Measurements from ENCODE around the gene SLC3A2.

The SLC3A2 gene

DNA sequence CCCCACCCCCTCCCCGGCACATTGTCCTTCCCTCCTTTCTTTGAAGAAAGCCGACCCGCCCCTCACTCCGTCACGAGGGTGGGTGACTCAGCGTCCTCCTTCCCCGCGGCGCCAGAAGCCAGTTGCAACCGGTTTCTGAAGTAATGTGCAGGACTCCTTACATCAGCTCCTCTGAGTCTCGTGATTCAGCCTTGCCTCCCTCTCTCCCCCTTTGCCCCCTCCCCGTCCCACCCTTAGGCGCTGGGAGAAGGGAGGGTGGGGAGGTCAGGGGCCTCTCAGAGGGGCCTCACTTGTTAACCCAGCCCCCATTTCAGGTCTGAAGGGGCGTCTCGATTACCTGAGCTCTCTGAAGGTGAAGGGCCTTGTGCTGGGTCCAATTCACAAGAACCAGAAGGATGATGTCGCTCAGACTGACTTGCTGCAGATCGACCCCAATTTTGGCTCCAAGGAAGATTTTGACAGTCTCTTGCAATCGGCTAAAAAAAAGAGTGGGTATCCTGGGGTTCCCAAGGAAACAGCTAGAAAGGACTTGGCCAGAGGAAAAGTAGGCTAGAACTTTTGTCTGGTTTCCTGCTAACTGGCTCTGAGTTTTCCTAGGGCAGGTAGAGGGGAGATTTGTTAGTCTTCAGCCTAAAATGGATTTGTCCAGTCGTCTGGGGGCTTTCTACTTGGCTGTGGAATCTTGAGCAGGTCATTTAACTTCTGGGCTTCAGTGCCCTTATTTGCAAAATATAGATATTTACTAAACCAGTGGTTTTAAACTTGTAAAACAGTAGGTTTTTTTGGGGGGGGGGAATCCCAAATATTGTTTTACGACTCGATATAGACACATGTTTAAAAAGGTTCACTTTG lies 1.1 kb downstream of the SLC3A2 start:
- peak; percentile 95 to 97 for DNase-seq (ENCODE audit: low spot score in 2 of 2)
- no peaks in the 10 kb centered on the region for H3K9me3 ChIP-seq
- H3K36me3 ChIP-seq (replicated peaks), result peaks cover 83% of the 10 kb centered on the region
- peak overlapping the region; percentile 95 for H3K4me3 ChIP-seq
- in situ Hi-C loops (cut with MboI; ENCODE audit: low sequenced_read_pairs), result no loop called here
- H3K27me3 ChIP-seq (ENCODE audit: low read depth), result no peaks in the 10 kb centered on the region
- peaks cover 30% of the 10 kb centered on the region for H3K4me1 ChIP-seq

DNA sequence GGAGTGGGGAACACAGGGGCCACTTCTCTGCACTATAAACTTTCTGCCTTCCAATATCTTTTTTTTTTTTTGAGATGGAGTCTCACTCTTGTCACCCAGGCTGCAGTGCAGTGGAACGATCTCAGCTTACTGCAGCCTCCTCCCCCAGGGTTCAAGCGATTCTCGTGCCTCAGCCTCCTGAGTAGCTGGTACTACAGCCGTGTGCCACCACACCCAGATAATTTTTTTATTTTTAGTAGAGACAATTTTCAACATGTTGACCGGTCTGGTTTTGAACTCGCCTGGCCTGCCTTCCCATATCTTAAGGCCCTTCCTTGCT lies 1.7 kb downstream of the SLC3A2 start:
- Histone ChIP-seq H3K4me1 (peaks cover 30% of the 10 kb centered on the region), H3K36me3 (replicated peaks) (peaks cover 85% of the 10 kb centered on the region)

DNA sequence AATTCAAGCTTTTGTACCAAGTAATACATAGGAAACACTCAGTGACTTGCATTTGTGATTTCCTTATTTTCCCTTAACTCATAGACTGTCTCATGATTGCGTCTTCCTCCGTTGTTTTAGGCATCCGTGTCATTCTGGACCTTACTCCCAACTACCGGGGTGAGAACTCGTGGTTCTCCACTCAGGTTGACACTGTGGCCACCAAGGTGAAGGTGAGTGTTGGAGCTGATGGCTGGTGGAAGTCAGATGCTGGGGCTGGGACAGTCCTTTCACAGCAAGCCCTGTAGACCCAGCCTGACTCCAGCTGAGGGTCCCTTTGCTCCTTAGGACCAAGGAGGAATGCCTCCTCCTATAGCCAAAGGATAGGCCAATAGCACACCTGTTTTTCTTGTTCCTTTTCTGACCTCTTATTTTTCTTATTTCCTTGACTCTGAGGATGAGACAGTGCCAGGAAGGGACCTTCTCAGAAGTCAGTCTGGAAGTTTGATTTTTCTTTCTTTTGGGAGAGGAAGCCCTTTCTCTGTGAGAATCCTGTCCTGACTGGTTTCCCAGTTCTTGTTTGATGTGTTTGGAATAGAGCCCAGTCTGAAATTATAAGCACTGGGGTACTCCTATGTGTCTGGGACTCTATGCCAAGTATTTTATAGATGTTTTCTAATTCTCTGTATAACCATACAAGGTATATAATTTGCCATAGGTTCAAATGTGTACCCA lies 2.2 kb downstream of the SLC3A2 start:
- H3K9me3 ChIP-seq, result no peaks in the 10 kb centered on the region
- peaks cover 85% of the 10 kb centered on the region for H3K36me3 ChIP-seq (replicated peaks)
- in situ Hi-C loops (cut with MboI; ENCODE audit: low sequenced_read_pairs), result no loop called here
- DNase-seq (ENCODE audit: low spot score in 2 of 2), result no peak
- peaks cover 30% of the 10 kb centered on the region for H3K4me1 ChIP-seq
- no peaks in the 10 kb centered on the region for H3K27me3 ChIP-seq (ENCODE audit: low read depth)
- H3K4me3 ChIP-seq, result peak overlapping the region; percentile 95

More for the DNA sequence above, 1.7 kb downstream of the SLC3A2 start:
- in situ Hi-C loops (cut with MboI; ENCODE audit: low sequenced_read_pairs), result no loop called here
- H3K27me3 ChIP-seq (ENCODE audit: low read depth), result no peaks in the 10 kb centered on the region
- H3K4me3 ChIP-seq, result peak overlapping the region; percentile 95
- no peaks in the 10 kb centered on the region for H3K9me3 ChIP-seq
- DNase-seq (ENCODE audit: low spot score in 2 of 2), result no peak

DNA sequence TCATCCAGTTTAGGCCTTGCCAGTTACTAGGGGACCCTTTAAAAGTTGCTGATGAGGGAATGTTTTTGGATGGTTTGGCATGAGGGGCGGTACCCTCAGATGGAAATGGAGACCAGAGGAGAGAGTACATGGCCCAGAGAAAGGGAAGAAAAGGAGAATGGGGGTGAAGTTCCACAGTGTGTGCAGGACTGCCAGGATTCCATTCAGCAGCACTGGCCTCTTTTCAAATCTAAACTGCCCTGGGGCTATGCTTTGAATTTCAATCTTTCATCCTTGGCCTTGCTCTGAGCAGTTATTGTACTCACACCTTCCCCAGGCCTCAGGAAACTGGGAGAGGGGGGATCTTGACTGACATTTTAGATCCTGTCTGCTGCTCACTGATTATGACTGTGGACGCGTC lies 3.0 kb downstream of the SLC3A2 start:
- in situ Hi-C loops (cut with MboI; ENCODE audit: low sequenced_read_pairs), result no loop called here
- Histone ChIP-seq H3K36me3 (replicated peaks) (peaks cover 93% of the 10 kb centered on the region), H3K4me1 (peaks cover 30% of the 10 kb centered on the region), H3K9me3 (no peaks in the 10 kb centered on the region), H3K27me3 (ENCODE audit: low read depth) (no peaks in the 10 kb centered on the region), H3K4me3 (peak overlapping the region; percentile 95)
- peak; percentile 76 to 77 for DNase-seq (ENCODE audit: low spot score in 2 of 2)

DNA sequence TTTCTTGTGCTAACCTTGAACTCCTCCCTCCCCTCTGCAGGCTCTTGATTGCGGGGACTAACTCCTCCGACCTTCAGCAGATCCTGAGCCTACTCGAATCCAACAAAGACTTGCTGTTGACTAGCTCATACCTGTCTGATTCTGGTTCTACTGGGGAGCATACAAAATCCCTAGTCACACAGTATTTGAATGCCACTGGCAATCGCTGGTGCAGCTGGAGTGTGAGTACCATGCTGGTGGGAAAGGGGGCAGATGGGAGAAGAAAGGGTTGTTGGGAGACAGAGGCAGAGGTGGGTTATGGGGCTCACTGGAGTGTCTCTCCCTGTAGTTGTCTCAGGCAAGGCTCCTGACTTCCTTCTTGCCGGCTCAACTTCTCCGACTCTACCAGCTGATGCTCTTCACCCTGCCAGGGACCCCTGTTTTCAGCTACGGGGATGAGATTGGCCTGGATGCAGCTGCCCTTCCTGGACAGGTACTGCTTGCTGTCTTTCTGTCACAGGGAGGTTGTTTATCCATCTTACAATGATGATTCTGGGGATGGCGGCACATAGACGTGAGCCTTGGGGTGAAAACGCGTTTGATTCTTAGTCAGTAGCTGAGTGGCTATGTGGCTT lies 4.5 kb downstream of the SLC3A2 start:
- Histone ChIP-seq H3K4me1 (peaks cover 28% of the 10 kb centered on the region), H3K4me3 (no peak overlapping the region; the same call in 1 of the 2 replicates), H3K9me3 (no peaks in the 10 kb centered on the region), H3K27me3 (ENCODE audit: low read depth) (no peaks in the 10 kb centered on the region), H3K36me3 (replicated peaks) (peaks cover 96% of the 10 kb centered on the region)
- in situ Hi-C loops (cut with MboI; ENCODE audit: low sequenced_read_pairs), result no loop called here
- no peak for DNase-seq (ENCODE audit: low spot score in 2 of 2)

DNA sequence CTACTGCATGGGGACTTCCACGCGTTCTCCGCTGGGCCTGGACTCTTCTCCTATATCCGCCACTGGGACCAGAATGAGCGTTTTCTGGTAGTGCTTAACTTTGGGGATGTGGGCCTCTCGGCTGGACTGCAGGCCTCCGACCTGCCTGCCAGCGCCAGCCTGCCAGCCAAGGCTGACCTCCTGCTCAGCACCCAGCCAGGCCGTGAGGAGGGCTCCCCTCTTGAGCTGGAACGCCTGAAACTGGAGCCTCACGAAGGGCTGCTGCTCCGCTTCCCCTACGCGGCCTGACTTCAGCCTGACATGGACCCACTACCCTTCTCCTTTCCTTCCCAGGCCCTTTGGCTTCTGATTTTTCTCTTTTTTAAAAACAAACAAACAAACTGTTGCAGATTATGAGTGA lies 7.7 kb downstream of the SLC3A2 start:
- in situ Hi-C loops (cut with MboI; ENCODE audit: low sequenced_read_pairs), result no loop called here
- H3K27me3 ChIP-seq (ENCODE audit: low read depth), result no peaks in the 10 kb centered on the region

DNA sequence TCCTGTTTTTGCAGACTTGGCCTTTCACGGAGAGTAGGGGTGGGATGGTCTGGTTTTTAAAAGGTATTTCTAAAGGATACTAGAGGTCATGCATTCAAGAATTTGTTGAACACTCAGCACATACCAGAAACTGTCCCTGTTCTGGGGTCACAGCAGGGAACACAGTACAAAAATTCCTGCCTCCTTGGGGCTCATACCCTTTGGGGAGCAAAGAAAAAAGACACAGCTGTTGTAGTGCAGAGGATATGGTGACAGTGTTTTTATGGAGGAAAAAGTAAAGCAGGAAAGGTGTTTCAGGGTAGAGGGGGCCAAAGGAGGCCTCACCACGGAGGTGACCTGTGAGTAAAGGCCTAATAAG lies 8.4 kb downstream of the SLC3A2 start:
- Histone ChIP-seq H3K9me3 (no peaks in the 10 kb centered on the region), H3K27me3 (ENCODE audit: low read depth) (no peaks in the 10 kb centered on the region), H3K4me1 (peaks cover 17% of the 10 kb centered on the region), H3K4me3 (no peak overlapping the region), H3K36me3 (replicated peaks) (peaks cover 60% of the 10 kb centered on the region)
- in situ Hi-C loops (cut with MboI; ENCODE audit: low sequenced_read_pairs), result no loop called here
- DNase-seq (ENCODE audit: low spot score in 2 of 2), result no peak

More for the DNA sequence above, 7.7 kb downstream of the SLC3A2 start:
- Histone ChIP-seq H3K36me3 (replicated peaks) (peaks cover 67% of the 10 kb centered on the region), H3K4me3 (no peak overlapping the region), H3K9me3 (no peaks in the 10 kb centered on the region), H3K4me1 (peaks cover 21% of the 10 kb centered on the region)
- DNase-seq (ENCODE audit: low spot score in 2 of 2), result no peak

DNA sequence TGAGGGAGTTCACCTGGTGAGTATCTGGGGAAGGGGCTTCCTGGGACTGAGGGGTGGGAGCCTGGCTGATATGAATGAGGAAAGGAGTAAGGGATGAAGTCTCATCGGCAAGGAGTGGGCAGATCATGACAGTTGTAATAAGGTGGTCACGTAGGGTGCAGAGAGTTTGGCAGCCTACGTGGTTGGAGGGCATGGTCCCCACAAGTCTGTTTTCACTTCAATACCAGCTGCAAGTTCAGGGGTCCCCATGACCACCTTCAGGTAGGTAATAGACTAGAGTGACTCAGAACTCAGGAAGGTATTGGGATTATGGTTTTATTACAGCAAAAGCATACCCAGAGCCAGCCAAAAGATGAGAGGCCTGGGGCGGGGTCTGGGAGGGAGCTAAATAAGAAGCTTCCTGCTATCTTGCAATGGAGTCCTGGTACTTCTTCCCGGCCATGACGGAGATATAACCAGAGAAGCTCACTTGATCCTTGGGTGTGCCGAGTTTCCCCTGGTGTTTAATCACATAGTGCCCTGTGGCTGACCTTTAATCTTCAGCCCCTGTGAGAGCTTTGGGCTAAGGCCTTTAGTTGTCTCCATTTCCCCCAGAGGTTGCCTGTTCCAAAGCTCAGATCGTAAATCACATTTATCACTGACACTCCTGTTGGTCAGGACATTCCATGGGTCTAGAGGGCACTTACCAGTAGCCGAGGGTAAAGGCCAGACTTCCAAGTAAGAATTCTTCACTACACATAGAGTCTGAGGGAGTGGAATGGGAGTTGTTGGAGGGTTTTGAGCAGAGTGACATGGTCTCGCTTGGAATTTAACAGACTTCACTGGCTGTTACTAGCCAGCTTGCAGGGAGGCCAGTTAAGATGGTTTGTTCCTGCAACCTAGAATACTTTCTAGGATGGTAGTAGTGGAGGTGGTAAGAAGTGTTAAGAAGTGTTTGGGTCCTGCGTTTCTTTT lies 9.1 kb downstream of the SLC3A2 start:
- peaks cover 54% of the 10 kb centered on the region for H3K36me3 ChIP-seq (replicated peaks)
- no peaks in the 10 kb centered on the region for H3K9me3 ChIP-seq
- in situ Hi-C loops (cut with MboI; ENCODE audit: low sequenced_read_pairs), result no loop called here
- peak; percentile 19 to 51 for DNase-seq (ENCODE audit: low spot score in 2 of 2)
- no peaks in the 10 kb centered on the region for H3K27me3 ChIP-seq (ENCODE audit: low read depth)
- peaks cover 13% of the 10 kb centered on the region; the same call in 1 of the 2 replicates for H3K4me1 ChIP-seq
- no peak overlapping the region for H3K4me3 ChIP-seq

DNA sequence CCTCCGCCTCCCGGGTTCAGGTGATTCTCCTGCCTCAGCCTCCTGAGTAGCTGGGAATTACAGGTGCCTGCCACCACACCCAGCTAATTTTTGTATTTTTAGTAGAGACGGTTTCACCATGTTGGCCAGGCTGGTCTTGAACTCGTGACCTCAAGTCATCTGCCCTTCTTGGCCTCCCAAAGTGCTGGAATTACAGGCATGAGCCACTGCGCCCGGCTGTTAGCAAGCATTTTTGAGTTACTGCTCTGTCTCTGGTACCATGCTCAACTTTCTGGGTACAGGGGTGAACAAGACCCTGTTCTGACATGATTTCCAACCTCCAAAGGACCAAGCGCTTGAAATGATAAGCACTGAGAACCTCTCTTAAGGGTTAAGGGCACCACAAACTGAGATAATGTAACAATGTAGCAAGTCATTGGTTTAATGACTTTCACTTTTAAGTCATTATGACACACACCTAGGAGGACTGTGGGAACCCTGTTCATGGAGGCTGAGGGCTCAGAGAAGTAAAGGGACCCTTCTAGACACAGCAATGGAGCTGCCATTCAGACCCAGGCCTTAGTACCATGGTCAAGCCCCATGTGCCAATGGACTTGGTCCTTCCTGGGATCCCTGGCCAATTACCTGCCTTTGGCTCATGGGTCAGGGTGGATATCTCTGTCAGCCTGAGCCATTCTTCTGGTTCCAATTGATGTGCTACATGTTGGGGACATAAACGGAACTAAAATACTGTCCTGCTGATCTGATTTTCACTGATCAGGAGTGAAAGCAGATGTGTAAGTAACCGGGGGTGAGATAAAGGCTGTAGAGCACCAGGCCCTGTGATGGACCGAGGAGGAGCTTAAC lies 11.6 kb downstream of the SLC3A2 start:
- H3K4me3 ChIP-seq, result no peak overlapping the region
- H3K27me3 ChIP-seq (ENCODE audit: low read depth), result no peaks in the 10 kb centered on the region
- H3K36me3 ChIP-seq (replicated peaks), result peaks cover 29% of the 10 kb centered on the region
- peaks cover 10% of the 10 kb centered on the region; the same call in 1 of the 2 replicates for H3K4me1 ChIP-seq
- H3K9me3 ChIP-seq, result no peaks in the 10 kb centered on the region
- in situ Hi-C loops (cut with MboI; ENCODE audit: low sequenced_read_pairs), result no loop called here
- DNase-seq (ENCODE audit: low spot score in 2 of 2), result no peak

DNA sequence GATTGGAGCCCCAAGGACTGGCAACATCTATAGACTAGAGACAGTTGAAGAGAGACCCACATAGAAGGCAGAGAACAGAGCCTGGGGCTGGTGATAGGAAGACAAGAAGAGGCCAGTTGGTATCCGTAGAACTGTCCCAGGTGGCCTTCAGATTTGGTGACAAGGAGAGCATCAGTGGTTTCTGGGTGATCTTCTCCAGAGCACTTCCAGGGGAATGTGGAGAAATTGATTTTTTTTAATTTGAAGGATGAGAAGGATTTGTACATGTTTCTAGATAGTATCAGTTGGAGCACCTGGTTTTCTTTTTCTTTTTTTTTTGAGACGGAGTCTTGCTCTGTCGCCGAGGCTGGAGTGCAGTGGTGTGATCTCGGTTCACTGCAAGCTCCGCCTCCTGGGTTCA lies 14.8 kb downstream of the SLC3A2 start:
- in situ Hi-C loops (cut with MboI; ENCODE audit: low sequenced_read_pairs), result no loop called here
- Histone ChIP-seq H3K9me3 (no peaks in the 10 kb centered on the region), H3K27me3 (ENCODE audit: low read depth) (no peaks in the 10 kb centered on the region; the same call in 1 of the 2 replicates), H3K4me3 (no peak overlapping the region), H3K36me3 (replicated peaks) (no peaks in the 10 kb centered on the region), H3K4me1 (peaks cover 2% of the 10 kb centered on the region; the same call in 1 of the 2 replicates)
- no peak for DNase-seq (ENCODE audit: low spot score in 2 of 2)

DNA sequence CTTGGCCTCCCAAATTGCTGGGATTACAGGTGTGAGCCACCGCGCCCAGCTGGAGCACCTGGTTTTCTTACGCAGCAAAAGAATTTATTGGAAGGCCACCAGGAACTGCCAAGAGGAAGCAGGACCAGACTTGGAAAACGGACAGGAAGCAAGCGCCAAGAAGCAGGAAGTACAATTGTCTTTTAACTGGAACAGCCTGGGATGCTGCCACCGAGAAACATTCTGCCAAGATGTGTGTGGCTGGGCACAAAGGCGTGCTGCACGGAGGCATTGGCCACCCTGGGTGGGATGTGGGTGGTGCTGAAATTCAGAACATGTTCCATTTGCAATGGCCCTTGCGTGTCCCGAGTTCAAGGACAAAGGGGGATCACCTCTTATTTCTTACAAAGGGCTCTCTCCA lies 15.4 kb downstream of the SLC3A2 start:
- DNase-seq (ENCODE audit: low spot score in 2 of 2), result no peak
- Histone ChIP-seq H3K4me1 (peaks cover 2% of the 10 kb centered on the region; the same call in 1 of the 2 replicates), H3K36me3 (replicated peaks) (no peaks in the 10 kb centered on the region), H3K27me3 (ENCODE audit: low read depth) (no peaks in the 10 kb centered on the region; the same call in 1 of the 2 replicates), H3K9me3 (no peaks in the 10 kb centered on the region), H3K4me3 (no peak overlapping the region)
- in situ Hi-C loops (cut with MboI; ENCODE audit: low sequenced_read_pairs), result no loop called here

DNA sequence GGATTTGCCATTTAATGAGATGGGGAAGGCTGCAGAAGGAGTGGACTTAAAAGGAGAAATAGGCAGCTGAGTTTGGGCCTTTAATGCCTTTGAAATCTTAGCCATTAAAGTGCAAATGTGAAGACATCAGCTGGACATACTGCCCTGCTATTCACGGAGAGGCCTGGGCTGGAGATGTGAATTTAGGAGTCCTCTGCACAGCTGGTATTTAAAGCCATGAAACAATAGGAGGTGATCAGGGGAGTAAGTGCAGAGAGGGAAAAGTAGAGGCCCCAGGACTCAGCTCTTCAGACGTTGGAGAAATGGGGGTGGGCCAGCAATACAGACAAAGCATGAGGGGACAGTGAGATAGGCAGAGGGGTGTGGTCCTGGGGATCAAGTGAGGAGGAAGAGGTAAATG lies 16.6 kb downstream of the SLC3A2 start:
- no peak for DNase-seq (ENCODE audit: low spot score in 2 of 2)
- no peaks in the 10 kb centered on the region for H3K9me3 ChIP-seq
- H3K4me3 ChIP-seq, result no peak overlapping the region
- no peaks in the 10 kb centered on the region for H3K36me3 ChIP-seq (replicated peaks)
- H3K27me3 ChIP-seq (ENCODE audit: low read depth), result peaks cover 5% of the 10 kb centered on the region
- peaks cover 2% of the 10 kb centered on the region; the same call in 1 of the 2 replicates for H3K4me1 ChIP-seq
- in situ Hi-C loops (cut with MboI; ENCODE audit: low sequenced_read_pairs), result no loop called here
